ENCODE data around the gene MFAP4.

GRCh38 chr17:19385521-19385983 is 1.4 kb downstream of the MFAP4 start:
- TF ChIP-seq, protein P1, sequence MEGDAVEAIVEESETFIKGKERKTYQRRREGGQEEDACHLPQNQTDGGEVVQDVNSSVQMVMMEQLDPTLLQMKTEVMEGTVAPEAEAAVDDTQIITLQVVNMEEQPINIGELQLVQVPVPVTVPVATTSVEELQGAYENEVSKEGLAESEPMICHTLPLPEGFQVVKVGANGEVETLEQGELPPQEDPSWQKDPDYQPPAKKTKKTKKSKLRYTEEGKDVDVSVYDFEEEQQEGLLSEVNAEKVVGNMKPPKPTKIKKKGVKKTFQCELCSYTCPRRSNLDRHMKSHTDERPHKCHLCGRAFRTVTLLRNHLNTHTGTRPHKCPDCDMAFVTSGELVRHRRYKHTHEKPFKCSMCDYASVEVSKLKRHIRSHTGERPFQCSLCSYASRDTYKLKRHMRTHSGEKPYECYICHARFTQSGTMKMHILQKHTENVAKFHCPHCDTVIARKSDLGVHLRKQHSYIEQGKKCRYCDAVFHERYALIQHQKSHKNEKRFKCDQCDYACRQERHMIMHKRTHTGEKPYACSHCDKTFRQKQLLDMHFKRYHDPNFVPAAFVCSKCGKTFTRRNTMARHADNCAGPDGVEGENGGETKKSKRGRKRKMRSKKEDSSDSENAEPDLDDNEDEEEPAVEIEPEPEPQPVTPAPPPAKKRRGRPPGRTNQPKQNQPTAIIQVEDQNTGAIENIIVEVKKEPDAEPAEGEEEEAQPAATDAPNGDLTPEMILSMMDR (IDR thresholded peaks at IDR 0.05): no peak
- no peak for TF ChIP-seq POLR2A (IDR thresholded peaks at IDR 0.05; ENCODE audit: low read depth)

Measured in esophagus muscularis mucosa (tissue), 3 donors.